B cell (primary cell): ENCODE measurements around the gene CASTOR2.
"Not testable (repeated sequence)": the region's sequence is repeated elsewhere in the genome, so short reads cannot be mapped to it uniquely, and the experiment has no call there.

ENCODE experiments used
- CTCF ChIP-seq: fragments of 200-600 bp; IDR thresholded peaks from one replicate; pipeline ENCODE4 v1.8.0; 2022; ENCODE audit warnings: antibody characterized with exemption, mild to moderate bottlenecking
- EZH2 ChIP-seq: IDR thresholded peaks from 2 replicates; pipeline ENCODE4 v1.6.1; 2012; ENCODE audit warnings: borderline replicate concordance, low read depth, mild to moderate bottlenecking, moderate library complexity, low read length; ENCODE audit not compliant: insufficient read depth, poor library complexity, severe bottlenecking

DNA sequence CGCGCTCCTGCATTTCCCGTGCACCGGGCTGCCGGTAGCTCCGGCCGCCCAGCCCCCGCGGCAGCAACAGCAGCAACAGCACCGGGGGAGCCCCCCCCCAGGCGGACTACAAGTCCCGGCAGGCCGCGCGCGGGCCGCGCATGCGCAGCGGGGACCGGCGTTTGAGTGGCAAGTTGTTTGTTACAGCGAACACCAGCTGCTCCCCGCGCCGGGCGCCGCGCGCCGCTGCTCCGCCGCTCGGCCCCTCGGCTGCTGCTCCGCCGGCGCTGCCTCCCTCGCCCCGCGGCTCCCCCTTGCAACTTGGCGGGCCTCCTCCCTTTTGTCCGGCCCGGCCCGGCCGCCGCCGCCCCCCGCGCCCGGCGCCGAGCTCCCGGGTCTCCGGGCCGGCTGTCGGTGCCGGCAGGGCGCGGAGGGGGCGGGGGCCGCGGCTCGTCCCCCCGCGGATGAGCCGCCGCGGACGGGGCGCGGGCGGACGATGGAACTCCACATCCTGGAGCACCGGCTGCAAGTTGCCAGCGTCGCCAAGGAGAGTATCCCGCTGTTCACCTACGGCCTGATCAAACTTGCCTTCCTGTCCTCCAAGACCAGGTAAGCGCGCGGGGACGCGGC lies at the start of gene CASTOR2:
- TF ChIP-seq CTCF, EZH2: not testable (repeated sequence)
